Esophagus squamous epithelium (tissue), 4 donors: ENCODE measurements around the gene PPP1R27.

ENCODE experiments used
- POLR2A ChIP-seq, 4 donors: fragments of 450-650 bp; IDR thresholded peaks; one replicate each; pipeline ENCODE4 v1.6.1; 2017; ENCODE audit warnings: antibody characterized with exemption in 4 of 4, mild to moderate bottlenecking in 4 of 4, moderate library complexity in 3 of 4
- TF ChIP-seq, protein P1 (sequence below), 6 experiments: fragments of 450-650 bp in 4 of 6; fragments of 200-600 bp in 2 of 6; sonication (generic) in 2 of 6; IDR thresholded peaks; one replicate each; pipeline ENCODE4 v1.5.1; 2016 to 2019; ENCODE audit warnings: antibody characterized with exemption in 6 of 6, mild to moderate bottlenecking in 4 of 6, moderate library complexity in 4 of 6

DNA sequence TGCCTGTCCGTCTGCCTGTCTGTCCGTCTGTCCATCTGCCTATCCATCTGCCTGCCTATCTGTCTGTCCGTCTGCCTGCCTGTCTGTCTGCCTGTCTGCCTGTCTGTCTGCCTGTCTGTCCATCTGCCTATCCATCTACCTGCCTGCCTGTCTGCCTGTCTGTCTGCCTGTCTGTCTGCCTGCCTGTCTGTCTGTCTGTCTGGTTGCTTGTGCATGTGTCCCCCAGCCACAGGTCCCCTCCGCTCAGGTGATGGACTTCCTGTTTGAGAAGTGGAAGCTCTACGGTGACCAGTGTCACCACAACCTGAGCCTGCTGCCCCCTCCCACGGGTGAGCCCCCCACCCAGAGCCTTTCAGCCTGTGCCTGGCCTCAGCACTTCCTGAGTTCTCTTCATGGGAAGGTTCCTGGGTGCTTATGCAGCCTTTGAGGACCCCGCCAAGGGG, 25.3 kb downstream of the PPP1R27 start:
- TF ChIP-seq, protein P1, sequence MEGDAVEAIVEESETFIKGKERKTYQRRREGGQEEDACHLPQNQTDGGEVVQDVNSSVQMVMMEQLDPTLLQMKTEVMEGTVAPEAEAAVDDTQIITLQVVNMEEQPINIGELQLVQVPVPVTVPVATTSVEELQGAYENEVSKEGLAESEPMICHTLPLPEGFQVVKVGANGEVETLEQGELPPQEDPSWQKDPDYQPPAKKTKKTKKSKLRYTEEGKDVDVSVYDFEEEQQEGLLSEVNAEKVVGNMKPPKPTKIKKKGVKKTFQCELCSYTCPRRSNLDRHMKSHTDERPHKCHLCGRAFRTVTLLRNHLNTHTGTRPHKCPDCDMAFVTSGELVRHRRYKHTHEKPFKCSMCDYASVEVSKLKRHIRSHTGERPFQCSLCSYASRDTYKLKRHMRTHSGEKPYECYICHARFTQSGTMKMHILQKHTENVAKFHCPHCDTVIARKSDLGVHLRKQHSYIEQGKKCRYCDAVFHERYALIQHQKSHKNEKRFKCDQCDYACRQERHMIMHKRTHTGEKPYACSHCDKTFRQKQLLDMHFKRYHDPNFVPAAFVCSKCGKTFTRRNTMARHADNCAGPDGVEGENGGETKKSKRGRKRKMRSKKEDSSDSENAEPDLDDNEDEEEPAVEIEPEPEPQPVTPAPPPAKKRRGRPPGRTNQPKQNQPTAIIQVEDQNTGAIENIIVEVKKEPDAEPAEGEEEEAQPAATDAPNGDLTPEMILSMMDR (IDR thresholded peaks at IDR 0.05) = no peak
- no peak for TF ChIP-seq POLR2A (IDR thresholded peaks at IDR 0.05)
